HCT116 (cell line): ENCODE data around the gene TTC38. TPM values are rescaled to one million over a fixed set of nuclear protein-coding genes. Genes with fewer than 3 reads are reported as not detected.

Experiments
- ATAC-seq: fragments of 200-7000 bp; cut with Tn5 transposase; 2 replicates; pipeline ENCODE4 v1.9.1; 2020; ENCODE audit warnings: mild to moderate bottlenecking, moderate library complexity
- BruUV-seq: library from RNA; stranded (reverse); fragments of 400-500 nt; replicated peaks from 2 replicates; lab custom pipeline; 2021; lab: Mats Ljungman, UMichigan
- CTCF ChIA-PET: fragments of 300-600 bp; sonication (Branson Sonifier 250); formaldehyde crosslinking; loops from one replicate; lab custom pipeline; 2021; ENCODE audit warnings: antibody characterized with exemption; lab: Charles Lee
- POLR2A ChIA-PET: fragments of 300-600, 350-600 bp; sonication (Branson Sonifier 250); formaldehyde crosslinking; loops from one replicate; lab custom pipeline; 2021; ENCODE audit warnings: antibody characterized with exemption; lab: Charles Lee
- RAD21 ChIA-PET, 2 experiments: fragments of 300-600 bp; sonication (Branson Sonifier 250); formaldehyde crosslinking; loops; one replicate each; lab custom pipeline; 2023; ENCODE audit warnings: low total read pairs in 2 of 2; ENCODE audit not compliant: uncharacterized antibody in 2 of 2, unreplicated experiment in 2 of 2, low non-redundant PET in 1 of 2; lab: Charles Lee
- DNase-seq: peaks from one replicate; pipeline ENCODE4 v3.0.0-alpha.2; 2010; ENCODE audit warnings: low read depth, low spot score
- H2AFZ ChIP-seq: fragments of 200-600 bp; shearing (Covaris generic), sonication (generic); 2 replicates; pipeline ENCODE4 v1.6.1; 2017; ENCODE audit warnings: low read depth, mixed run types, mixed read lengths, antibody characterized with exemption, low read length; ENCODE audit not compliant: poor library complexity, severe bottlenecking
- H3K27ac ChIP-seq: 2 replicates; pipeline ENCODE4 v1.5.1; 2012; ENCODE audit warnings: low read depth, low read length
- H3K27me3 ChIP-seq: fragments of 200-600 bp; sonication (generic); 2 replicates; pipeline ENCODE4 v1.6.1; 2016; ENCODE audit warnings: mixed run types, low read length, mixed read lengths; ENCODE audit not compliant: insufficient read depth
- H3K36me3 ChIP-seq, 2 experiments: fragments of 200-500 bp in 1 of 2; fragments of 200-600 bp in 1 of 2; sonication (Bioruptor generic) in 1 of 2; sonication (generic) in 1 of 2; 2 replicates each; pipeline versions ENCODE4 v1.5.1 to v1.6.1; 2014 to 2016; ENCODE audit warnings: low read length in 2 of 2, inconsistent platforms in 1 of 2, mixed read lengths in 1 of 2, mixed run types in 1 of 2; ENCODE audit not compliant: insufficient read depth in 2 of 2, control insufficient read depth in 1 of 2
- H3K4me1 ChIP-seq, 2 experiments: fragments of 200-600 bp in 1 of 2; sonication (generic) in 1 of 2; 2 replicates each; pipeline versions ENCODE4 v1.5.1 to v1.6.1; 2012 to 2017; ENCODE audit warnings: low read length in 2 of 2, inconsistent platforms in 1 of 2, mild to moderate bottlenecking in 1 of 2, mixed read lengths in 1 of 2, mixed run types in 1 of 2, moderate library complexity in 1 of 2; ENCODE audit not compliant: insufficient read depth in 2 of 2, control insufficient read depth in 1 of 2
- H3K4me2 ChIP-seq: fragments of 200-600 bp; sonication (generic); 2 replicates; pipeline ENCODE4 v1.6.1; 2017; ENCODE audit warnings: mixed run types, low read length, mixed read lengths
- H3K4me3 ChIP-seq, 2 experiments: fragments of 200-600 bp in 1 of 2; sonication (generic) in 1 of 2; replicated peaks in 1 of 2; 2 replicates each; pipeline ENCODE4 v1.5.1; 2011 to 2016; ENCODE audit warnings: low read length in 2 of 2, control low read depth in 1 of 2, low read depth in 1 of 2, mild to moderate bottlenecking in 1 of 2, mixed read lengths in 1 of 2, mixed run types in 1 of 2
- H3K79me2 ChIP-seq: fragments of 200-600 bp; sonication (generic); 2 replicates; pipeline ENCODE4 v1.6.1; 2017; ENCODE audit warnings: mild to moderate bottlenecking, mixed run types, low read length, moderate library complexity, mixed read lengths; ENCODE audit not compliant: insufficient read depth
- H3K9ac ChIP-seq: fragments of 200-600 bp; sonication (generic); 2 replicates; pipeline ENCODE4 v1.6.1; 2016; ENCODE audit warnings: low read length, mixed read lengths
- H3K9me2 ChIP-seq: fragments of 200-600 bp; sonication (generic), shearing (Covaris generic); 2 replicates; pipeline ENCODE4 v1.6.1; 2017; ENCODE audit warnings: mixed run types, mild to moderate bottlenecking, moderate library complexity; ENCODE audit not compliant: insufficient read depth
- H3K9me3 ChIP-seq, 2 experiments: fragments of 200-500 bp in 1 of 2; fragments of 200-600 bp in 1 of 2; sonication (Bioruptor generic) in 1 of 2; sonication (generic) in 1 of 2; 2 replicates each; pipeline ENCODE4 v1.6.1; 2014 to 2017; ENCODE audit warnings: low read length in 2 of 2, mixed read lengths in 2 of 2, inconsistent platforms in 1 of 2, low read depth in 1 of 2, mild to moderate bottlenecking in 1 of 2, mixed run types in 1 of 2, moderate library complexity in 1 of 2; ENCODE audit not compliant: control insufficient read depth in 1 of 2, insufficient read depth in 1 of 2
- H4K20me1 ChIP-seq: fragments of 200-600 bp; sonication (generic), shearing (Covaris generic); 2 replicates; pipeline ENCODE4 v1.6.1; 2017; ENCODE audit warnings: mixed run types, mild to moderate bottlenecking, moderate library complexity; ENCODE audit not compliant: insufficient read depth
- CBX3 ChIP-seq: IDR thresholded peaks from 2 replicates; pipeline ENCODE4 v1.6.1; 2012; ENCODE audit warnings: low read depth
- EGR1 ChIP-seq: IDR thresholded peaks from 2 replicates; pipeline ENCODE4 v1.6.1; 2012; ENCODE audit warnings: low read depth
- ELF1 ChIP-seq: IDR thresholded peaks from 2 replicates; pipeline ENCODE4 v1.6.1; 2012; ENCODE audit warnings: low read depth, borderline replicate concordance
- FOSL1 ChIP-seq: IDR thresholded peaks from 2 replicates; pipeline ENCODE4 v1.6.1; 2012; ENCODE audit warnings: low read depth
- JUND ChIP-seq: IDR thresholded peaks from 2 replicates; pipeline ENCODE4 v1.6.1; 2012
- MAX ChIP-seq: IDR thresholded peaks from 2 replicates; pipeline ENCODE4 v1.6.1; 2012
- POLR2A ChIP-seq: IDR thresholded peaks from 2 replicates; pipeline ENCODE4 v1.7.0; 2011; ENCODE audit warnings: borderline replicate concordance; ENCODE audit not compliant: insufficient read depth, insufficient read length; ENCODE audit errors: extremely low read depth
- POLR2AphosphoS5 ChIP-seq: IDR thresholded peaks from 2 replicates; pipeline ENCODE4 v1.6.1; 2011; ENCODE audit warnings: mild to moderate bottlenecking, low read depth, low read length, moderate library complexity
- SIN3A ChIP-seq: IDR thresholded peaks from 2 replicates; pipeline ENCODE4 v1.6.1; 2012; ENCODE audit warnings: low read depth
- SP1 ChIP-seq: IDR thresholded peaks from 2 replicates; pipeline ENCODE4 v1.6.1; 2012; ENCODE audit warnings: low read depth
- SRF ChIP-seq: IDR thresholded peaks from 2 replicates; pipeline ENCODE4 v1.6.1; 2012; ENCODE audit warnings: low read depth
- TCF7L2 ChIP-seq: IDR thresholded peaks from 2 replicates; pipeline ENCODE4 v1.7.0; 2011; ENCODE audit warnings: borderline replicate concordance, inconsistent platforms; ENCODE audit not compliant: insufficient read depth, insufficient read length; ENCODE audit errors: extremely low read depth
- YY1 ChIP-seq: IDR thresholded peaks from 2 replicates; pipeline ENCODE4 v1.6.1; 2011; ENCODE audit warnings: low read length, low read depth, moderate library complexity, mild to moderate bottlenecking; ENCODE audit not compliant: insufficient replicate concordance; ENCODE audit errors: extremely low read depth
- ZBTB33 ChIP-seq: IDR thresholded peaks from 2 replicates; pipeline ENCODE4 v1.6.1; 2011; ENCODE audit warnings: mild to moderate bottlenecking, low read length, moderate library complexity; ENCODE audit not compliant: insufficient replicate concordance; ENCODE audit errors: extremely low read depth
- ZFX ChIP-seq: fragments of 450-650 bp; IDR thresholded peaks from 2 replicates; pipeline ENCODE4 v1.6.1; 2017
- ZNF274 ChIP-seq: fragments of 200-500 bp; sonication (Bioruptor generic); IDR thresholded peaks from 2 replicates; pipeline ENCODE4 v1.6.1; 2014; ENCODE audit warnings: mild to moderate bottlenecking, low read depth, low read length, inconsistent platforms
- intact Hi-C: fragments of 100-400 bp; cut with micrococcal nuclease; formaldehyde crosslinking; loops from 2 replicates; pipeline ENCODE4 v1.10.0; 2022
- total RNA-seq: library from RNA; stranded (reverse); gene quantifications from one replicate; pipeline ENCODE4 v1.2.1, GENCODE V29; 2021; ENCODE audit not compliant: unreplicated experiment
- TF ChIP-seq, protein P1 (sequence below), 3 experiments: fragments of 200-600 bp in 1 of 3; sonication (generic) in 1 of 3; IDR thresholded peaks in 2 of 3; conservative IDR thresholded peaks in 1 of 3; 2 replicates each; pipeline ENCODE4 v1.5.1; 2012 to 2017; ENCODE audit warnings: low read depth in 2 of 3, low read length in 2 of 3, antibody characterized with exemption in 1 of 3, borderline replicate concordance in 1 of 3, control low read depth in 1 of 3, mild to moderate bottlenecking in 1 of 3, mixed read lengths in 1 of 3, mixed run types in 1 of 3, moderate library complexity in 1 of 3; ENCODE audit not compliant: insufficient read depth in 1 of 3
- TF ChIP-seq, protein P2 (sequence below): IDR thresholded peaks from 2 replicates; pipeline ENCODE4 v1.6.1; 2012

Gene TTC38
- total RNA-seq, 1 experiment from 2014 or later: 22.9 TPM

DNA sequence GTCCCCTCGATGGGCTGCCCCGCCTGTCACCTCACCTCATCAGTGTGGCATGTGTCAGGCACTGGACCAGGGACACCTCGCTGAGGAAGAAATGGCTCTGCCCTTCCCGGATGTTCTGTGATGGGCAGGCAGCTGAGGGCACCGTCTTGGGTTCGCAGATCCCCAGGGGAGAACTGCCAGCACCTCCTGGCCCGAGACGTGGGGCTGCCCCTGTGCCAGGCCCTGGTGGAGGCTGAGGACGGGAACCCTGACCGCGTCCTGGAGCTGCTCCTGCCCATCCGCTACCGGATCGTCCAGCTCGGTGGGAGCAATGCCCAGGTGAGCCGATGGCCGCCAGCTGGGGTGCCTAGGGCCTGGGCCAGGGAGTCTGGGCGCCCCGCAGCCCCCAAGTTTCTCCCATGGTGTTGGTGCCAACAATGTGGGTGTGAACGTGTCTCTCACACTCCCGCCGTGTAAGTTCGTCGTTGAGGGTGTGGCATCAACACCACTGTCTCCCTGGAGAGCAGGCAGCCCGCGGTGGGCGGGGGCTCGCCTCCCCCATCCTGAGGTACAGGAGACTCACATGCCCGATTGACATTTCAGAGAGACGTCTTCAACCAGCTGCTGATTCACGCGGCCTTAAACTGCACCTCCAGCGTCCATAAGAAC lies 21.6 kb downstream of the TTC38 start:
- no TSS peak for BruUV-seq
- Histone ChIP-seq H3K4me1 (no peaks in the 10 kb centered on the region), H3K36me3 (peaks cover 20 to 22% of the 10 kb centered on the region in 2 experiments; a peak in 3 of 4 replicates), H3K9me2 (no peaks in the 10 kb centered on the region)
- ATAC-seq: no peak
- POLR2A ChIA-PET: no interaction called here
- TF ChIP-seq POLR2AphosphoS5: no peak
- TF ChIP-seq YY1: no peak
- TF ChIP-seq TCF7L2: no peak
- TF ChIP-seq SIN3A: no peak
- no peak for TF ChIP-seq FOSL1
- TF ChIP-seq JUND: no peak
- TF ChIP-seq ZFX: no peak
- TF ChIP-seq ZBTB33: no peak
- TF ChIP-seq, protein P1, sequence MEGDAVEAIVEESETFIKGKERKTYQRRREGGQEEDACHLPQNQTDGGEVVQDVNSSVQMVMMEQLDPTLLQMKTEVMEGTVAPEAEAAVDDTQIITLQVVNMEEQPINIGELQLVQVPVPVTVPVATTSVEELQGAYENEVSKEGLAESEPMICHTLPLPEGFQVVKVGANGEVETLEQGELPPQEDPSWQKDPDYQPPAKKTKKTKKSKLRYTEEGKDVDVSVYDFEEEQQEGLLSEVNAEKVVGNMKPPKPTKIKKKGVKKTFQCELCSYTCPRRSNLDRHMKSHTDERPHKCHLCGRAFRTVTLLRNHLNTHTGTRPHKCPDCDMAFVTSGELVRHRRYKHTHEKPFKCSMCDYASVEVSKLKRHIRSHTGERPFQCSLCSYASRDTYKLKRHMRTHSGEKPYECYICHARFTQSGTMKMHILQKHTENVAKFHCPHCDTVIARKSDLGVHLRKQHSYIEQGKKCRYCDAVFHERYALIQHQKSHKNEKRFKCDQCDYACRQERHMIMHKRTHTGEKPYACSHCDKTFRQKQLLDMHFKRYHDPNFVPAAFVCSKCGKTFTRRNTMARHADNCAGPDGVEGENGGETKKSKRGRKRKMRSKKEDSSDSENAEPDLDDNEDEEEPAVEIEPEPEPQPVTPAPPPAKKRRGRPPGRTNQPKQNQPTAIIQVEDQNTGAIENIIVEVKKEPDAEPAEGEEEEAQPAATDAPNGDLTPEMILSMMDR (IDR thresholded peaks at IDR 0.05 in 2 of 3, conservative IDR thresholded peaks at IDR 0.05 in 1 of 3; ENCODE audit: borderline replicate concordance in 1 of 3, insufficient read depth in 1 of 3, low read depth in 2 of 3, low read length in 2 of 3): no peak
- no peak for TF ChIP-seq SRF
- no peak for TF ChIP-seq MAX
- no peak for TF ChIP-seq CBX3
- TF ChIP-seq ELF1: no peak
- TF ChIP-seq ZNF274: no peak
- TF ChIP-seq SP1: no peak
- TF ChIP-seq, protein P2, sequence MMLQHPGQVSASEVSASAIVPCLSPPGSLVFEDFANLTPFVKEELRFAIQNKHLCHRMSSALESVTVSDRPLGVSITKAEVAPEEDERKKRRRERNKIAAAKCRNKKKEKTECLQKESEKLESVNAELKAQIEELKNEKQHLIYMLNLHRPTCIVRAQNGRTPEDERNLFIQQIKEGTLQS: no peak
- no peak for TF ChIP-seq EGR1
- no peak for TF ChIP-seq POLR2A
- TF ChIP-seq, all 23 proteins: peak for 0
- Histone ChIP-seq H2AFZ (no peak overlapping the region), H3K9ac (no peak overlapping the region), H3K27ac (no peak overlapping the region), H4K20me1 (no peaks in the 10 kb centered on the region), H3K4me2 (no peak overlapping the region), H3K4me3 (no peak overlapping the region), H3K9me3 (no peaks in the 10 kb centered on the region), H3K27me3 (no peaks in the 10 kb centered on the region), H3K79me2 (no peaks in the 10 kb centered on the region)
- intact Hi-C loops: no loop called here
- no peak for DNase-seq
- ChIA-PET CTCF (no interaction called here), RAD21 (no interaction called here)
